ENCODE data around the gene EFNA2.
A peak's percentile ranks its signal among the peaks of the same experiment; 100 is the strongest.
"Not testable (repeated sequence)": the region's sequence is repeated elsewhere in the genome, so short reads cannot be mapped to it uniquely, and the experiment has no call there.

EFNA2 gene

GRCh38 chr19:1285737-1286360, at the start of gene EFNA2:
TSS of gene EFNA2 (plus strand) at chr19:1285873. CDS start at chr19:1286169, 296 bp downstream.
- no peak for DNase-seq

GRCh38 chr19:1236576-1236975, 49.1 kb upstream of the EFNA2 start:
- DNase-seq = no peak

- no peak for DNase-seq
Observed at GRCh38 chr19:1237027-1237659, 48.5 kb upstream of the EFNA2 start.

- no peak for DNase-seq
Observed at GRCh38 chr19:1237754-1238368, 47.8 kb upstream of the EFNA2 start, which contains the start of gene CBARP. TSS of gene CBARP (minus strand) at chr19:1238005. CDS start at chr19:1236100, 1,905 bp downstream.

- no peak for DNase-seq
Observed at GRCh38 chr19:1238369-1239303, 47.0 kb upstream of the EFNA2 start.

GRCh38 chr19:1239420-1239795, 46.3 kb upstream of the EFNA2 start:
- no peak for DNase-seq

- DNase-seq = peak; percentile 86 to 94
Observed at GRCh38 chr19:1239796-1240737, 45.6 kb upstream of the EFNA2 start.

GRCh38 chr19:1240925-1241324, 44.7 kb upstream of the EFNA2 start:
- DNase-seq = no peak

GRCh38 chr19:1241417-1242095, 44.1 kb upstream of the EFNA2 start, which contains the start of gene ATP5F1D:
TSS of gene ATP5F1D (plus strand) at chr19:1241751. CDS start at chr19:1241851, 100 bp downstream.
- peak; percentile 92 to 94 for DNase-seq

GRCh38 chr19:1243768-1244692, 41.6 kb upstream of the EFNA2 start:
- DNase-seq = peak; percentile 69 to 79

- DNase-seq = peak; percentile 75 to 78
Observed at GRCh38 chr19:1244693-1245451, 40.8 kb upstream of the EFNA2 start.

GRCh38 chr19:1245494-1246264, 40.0 kb upstream of the EFNA2 start:
- DNase-seq = no peak

GRCh38 chr19:1246265-1247087, 39.2 kb upstream of the EFNA2 start:
- DNase-seq = not testable (repeated sequence)

- no peak for DNase-seq
Observed at GRCh38 chr19:1247748-1248138, 37.9 kb upstream of the EFNA2 start.

- DNase-seq = peak; percentile 78 to 86
Observed at GRCh38 chr19:1248139-1248785, 37.4 kb upstream of the EFNA2 start, which contains the start of gene MIDN. TSS of gene MIDN (plus strand) at chr19:1248583. CDS start at chr19:1250297, 1,714 bp downstream.

GRCh38 chr19:1248786-1249297, 36.8 kb upstream of the EFNA2 start:
- peak; percentile 71 to 82 for DNase-seq
